Activated CD8-positive, alpha-beta T cell treated with anti-CD3 and anti-CD28 coated beads for 36 hours (primary cell): Measurements from ENCODE around the gene SERAC1. TPM values are rescaled to one million over a fixed set of nuclear protein-coding genes. Genes with fewer than 3 reads are reported as not detected.

Experiments
- ATAC-seq: fragments of 200-7000 bp; cut with Tn5 transposase; one replicate; pipeline ENCODE4 v1.10.0; 2021; ENCODE audit warnings: mild to moderate bottlenecking, moderate library complexity
- CTCF ChIA-PET: fragments of 350-600 bp; sonication (Branson Sonifier 250); formaldehyde crosslinking; loops from one replicate; lab custom pipeline; 2021; ENCODE audit warnings: antibody characterized with exemption; lab: Charles Lee
- POLR2A ChIA-PET: fragments of 350-600 bp; sonication (Branson Sonifier 250); formaldehyde crosslinking; loops from one replicate; lab custom pipeline; 2021; ENCODE audit warnings: antibody characterized with exemption; lab: Charles Lee
- DNase-seq: peaks from one replicate; pipeline ENCODE4 v3.0.0-alpha.2; 2020
- H3K27ac Mint-ChIP-seq: one replicate; pipeline ENCODE4 v1.8.0; 2021; ENCODE audit warnings: mild to moderate bottlenecking, mixed read lengths
- H3K27me3 Mint-ChIP-seq: one replicate; pipeline ENCODE4 v1.8.0; 2021; ENCODE audit warnings: mixed read lengths
- H3K36me3 Mint-ChIP-seq: one replicate; pipeline ENCODE4 v1.8.0; 2021; ENCODE audit warnings: low read depth, mixed read lengths
- H3K4me1 Mint-ChIP-seq: one replicate; pipeline ENCODE4 v1.8.0; 2021; ENCODE audit warnings: low read depth, mixed read lengths
- H3K4me3 Mint-ChIP-seq: one replicate; pipeline ENCODE4 v1.8.0; 2021; ENCODE audit warnings: mild to moderate bottlenecking, moderate library complexity, mixed read lengths
- H3K9me3 Mint-ChIP-seq: one replicate; pipeline ENCODE4 v1.8.0; 2021; ENCODE audit warnings: mixed read lengths
- CTCF ChIP-seq: fragments of 200-600 bp; IDR thresholded peaks from one replicate; pipeline ENCODE4 v1.8.0; 2022; ENCODE audit warnings: antibody characterized with exemption, mild to moderate bottlenecking
- intact Hi-C: fragments of 100-400 bp; cut with micrococcal nuclease; formaldehyde crosslinking; loops from one replicate; pipeline ENCODE4 v1.10.0; 2022
- total RNA-seq, 2 experiments: library from RNA; stranded (reverse); gene quantifications; one replicate each; pipeline ENCODE4 v1.2.3, GENCODE V29; 2021

SERAC1 gene
- total RNA-seq, 2 experiments from 2014 or later: 4.2 to 5.4 TPM

- H3K27ac Mint-ChIP-seq: no peak overlapping the region
- H3K4me3 Mint-ChIP-seq: no peak overlapping the region
- intact Hi-C loops: loop anchor here (10.0 kb wide), 1 partner anchor 150 kb away; no protein-coding TSS in a partner anchor
- H3K4me1 Mint-ChIP-seq: peaks cover 10% of the 10 kb centered on the region
- H3K27me3 Mint-ChIP-seq: no peaks in the 10 kb centered on the region
- no peaks in the 10 kb centered on the region for H3K9me3 Mint-ChIP-seq
- CTCF ChIA-PET: no interaction called here
- DNase-seq (no peak), ATAC-seq (no peak)
- POLR2A ChIA-PET: no interaction called here
- peaks cover 16% of the 10 kb centered on the region for H3K36me3 Mint-ChIP-seq
- no peak for TF ChIP-seq CTCF
These were observed 103.3 kb downstream of the SERAC1 start for GRCh38 chr6:158064725-158065251.

- ChIA-PET CTCF (interaction anchor here (0.7 to 4.9 kb wide), 2 partner anchors 8 to 37 kb away, joined by 4 to 30 read pairs; no protein-coding TSS in a partner anchor), POLR2A (no interaction called here)
- H3K4me3 Mint-ChIP-seq: no peak overlapping the region
- H3K27me3 Mint-ChIP-seq: no peaks in the 10 kb centered on the region
- peaks cover 7% of the 10 kb centered on the region for H3K4me1 Mint-ChIP-seq
- H3K36me3 Mint-ChIP-seq: peaks cover 16% of the 10 kb centered on the region
- TF ChIP-seq CTCF: no peak
- intact Hi-C loops: loop anchor here (10.0 kb wide), 1 partner anchor 149 kb away; no protein-coding TSS in a partner anchor
- no peak for DNase-seq
- no peak for ATAC-seq
- no peak overlapping the region for H3K27ac Mint-ChIP-seq
- no peaks in the 10 kb centered on the region for H3K9me3 Mint-ChIP-seq
These were observed 104.3 kb downstream of the SERAC1 start for GRCh38 chr6:158063736-158064135.

- H3K4me3 Mint-ChIP-seq: no peak overlapping the region
- no peaks in the 10 kb centered on the region for H3K27me3 Mint-ChIP-seq
- ChIA-PET CTCF (interaction anchor here (0.9 to 4.9 kb wide), 3 partner anchors 10 to 80 kb away, joined by 3 to 30 read pairs (median 4); partner anchors contain the start of gene SYNJ2), POLR2A (interaction anchor here (1.1 kb wide), 2 partner anchors 8 to 11 kb away, joined by 3 read pairs; no protein-coding TSS in a partner anchor)
- no peak for TF ChIP-seq CTCF
- no peak overlapping the region for H3K27ac Mint-ChIP-seq
- no peak for DNase-seq
- peaks cover 15% of the 10 kb centered on the region for H3K36me3 Mint-ChIP-seq
- intact Hi-C loops: loop anchor here (10.0 kb wide), 1 partner anchor 147 kb away; no protein-coding TSS in a partner anchor
- H3K4me1 Mint-ChIP-seq: peaks cover 19% of the 10 kb centered on the region
- ATAC-seq: no peak
- H3K9me3 Mint-ChIP-seq: no peaks in the 10 kb centered on the region
These were observed 106.2 kb downstream of the SERAC1 start for GRCh38 chr6:158061709-158062461.

GRCh38 chr6:158061361-158061708, 106.7 kb downstream of the SERAC1 start:
- no peaks in the 10 kb centered on the region for H3K27me3 Mint-ChIP-seq
- CTCF ChIA-PET: interaction anchor here (1.0 to 4.9 kb wide), 2 partner anchors 11 to 35 kb away, joined by 4 to 30 read pairs; no protein-coding TSS in a partner anchor
- no peak for TF ChIP-seq CTCF
- peaks cover 25% of the 10 kb centered on the region for H3K4me1 Mint-ChIP-seq
- H3K27ac Mint-ChIP-seq: no peak overlapping the region
- DNase-seq (no peak), ATAC-seq (no peak)
- POLR2A ChIA-PET: interaction anchor here (1.1 kb wide), 2 partner anchors 9 to 10 kb away, joined by 3 read pairs; no protein-coding TSS in a partner anchor
- peaks cover 14% of the 10 kb centered on the region for H3K36me3 Mint-ChIP-seq
- H3K4me3 Mint-ChIP-seq: no peak overlapping the region
- no peaks in the 10 kb centered on the region for H3K9me3 Mint-ChIP-seq
- intact Hi-C loops: loop anchor here (10.0 kb wide), 1 partner anchor 147 kb away; no protein-coding TSS in a partner anchor
